HPDE6-E6E7 (cell line): ENCODE results near the gene ACTR5.

Experiments
- DNase-seq: peaks from one replicate; pipeline ENCODE4 v3.0.0; 2011; ENCODE audit warnings: missing footprints; ENCODE audit errors: extremely low spot score

Gene ACTR5

DNA sequence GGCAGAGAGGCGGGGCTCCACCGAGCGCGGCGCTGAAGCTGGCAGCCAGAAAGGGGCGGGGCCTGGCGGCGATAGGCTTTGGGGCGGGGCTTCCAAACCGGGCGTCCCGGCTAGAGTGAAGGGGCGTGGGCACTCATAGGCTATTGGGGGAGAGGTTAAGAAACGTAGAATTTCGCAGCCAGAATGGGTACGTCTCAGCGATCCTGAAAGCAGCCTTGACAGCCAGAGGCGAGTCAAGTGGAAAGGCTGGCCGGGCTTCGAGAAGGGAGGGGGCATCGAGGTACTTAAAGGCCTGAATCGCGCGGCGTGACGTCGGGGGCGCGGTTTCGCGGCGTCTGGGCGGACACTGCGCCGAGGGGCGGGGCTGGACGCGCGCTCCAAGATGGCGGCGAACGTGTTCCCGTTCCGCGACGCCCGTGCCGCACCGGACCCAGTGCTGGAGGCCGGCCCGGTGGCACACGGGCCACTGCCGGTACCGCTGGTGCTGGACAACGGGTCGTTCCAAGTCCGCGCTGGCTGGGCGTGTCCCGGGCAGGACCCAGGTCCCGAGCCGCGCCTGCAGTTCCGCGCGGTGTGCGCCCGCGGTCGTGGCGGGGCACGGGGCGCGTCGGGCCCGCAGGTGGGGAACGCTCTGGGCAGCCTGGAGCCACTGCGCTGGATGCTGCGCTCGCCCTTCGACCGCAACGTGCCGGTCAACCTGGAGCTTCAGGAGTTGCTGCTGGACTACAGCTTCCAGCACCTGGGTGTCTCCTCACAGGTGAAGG, at the start of gene ACTR5:
ACTR5 (plus strand) TSS at position 364 of the 764 bp plus-strand sequence; CDS start at position 383, 19 bp downstream.
- peak; percentile 96 for DNase-seq

DNA sequence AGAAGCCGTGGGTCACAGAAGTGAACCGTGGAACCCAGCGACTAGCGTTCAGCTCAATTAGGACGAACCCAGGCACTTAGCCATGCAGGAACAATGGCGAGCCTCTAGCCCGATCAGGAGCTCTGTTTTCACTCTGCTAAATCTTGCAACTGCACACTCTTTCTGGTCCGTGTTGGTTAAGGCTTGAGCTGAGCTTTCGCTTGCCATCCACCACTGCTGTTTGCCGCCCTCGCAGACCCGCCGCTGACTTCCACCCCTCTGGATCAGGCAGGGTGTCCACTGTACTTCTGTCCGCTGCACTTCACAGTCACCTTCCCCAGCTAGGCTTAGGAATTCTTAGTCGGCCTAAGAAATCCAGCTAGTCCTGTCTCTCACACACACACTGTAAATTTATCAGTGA, 49.7 kb upstream of the ACTR5 start:
- no peak for DNase-seq

DNA sequence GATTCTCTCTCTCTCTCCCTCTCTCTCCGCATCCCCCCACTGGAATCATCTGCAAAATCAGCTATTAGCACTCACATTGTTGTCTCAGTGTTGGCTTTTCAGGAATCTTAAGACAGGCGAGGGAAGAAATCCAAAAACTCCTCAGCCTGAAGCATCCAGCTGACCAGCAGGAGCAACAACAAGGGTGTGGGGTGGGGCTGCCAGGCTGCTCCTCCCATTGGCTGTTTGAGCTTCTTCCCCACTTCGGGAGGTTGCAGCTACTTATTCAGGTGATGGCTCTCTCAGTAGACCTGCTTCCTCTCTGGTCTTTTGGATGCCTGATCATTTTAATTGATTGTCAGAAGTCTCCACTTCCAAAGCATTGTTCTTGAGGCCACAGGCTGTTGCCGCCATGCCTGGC, 48.1 kb upstream of the ACTR5 start:
- DNase-seq: no peak

DNA sequence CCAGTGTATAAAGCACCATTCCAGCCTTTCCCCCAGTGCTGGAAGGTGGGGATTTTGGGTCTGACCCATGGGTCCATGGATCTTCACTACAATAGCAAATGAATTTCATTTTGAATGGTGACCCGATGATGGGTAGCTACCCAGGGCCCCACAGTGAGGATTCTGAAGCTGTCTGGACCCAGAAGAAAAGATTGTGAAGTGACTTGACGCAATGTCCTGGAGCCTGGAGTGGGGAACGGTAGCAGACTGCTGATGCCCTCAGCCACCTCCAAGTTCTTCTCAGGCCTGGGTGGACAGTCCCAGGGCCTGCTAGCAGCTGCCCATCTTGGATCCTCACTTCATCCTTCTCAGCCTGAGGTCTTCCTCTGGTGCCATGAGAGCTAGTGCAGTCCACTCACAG, 47.3 kb upstream of the ACTR5 start:
- DNase-seq: no peak

DNA sequence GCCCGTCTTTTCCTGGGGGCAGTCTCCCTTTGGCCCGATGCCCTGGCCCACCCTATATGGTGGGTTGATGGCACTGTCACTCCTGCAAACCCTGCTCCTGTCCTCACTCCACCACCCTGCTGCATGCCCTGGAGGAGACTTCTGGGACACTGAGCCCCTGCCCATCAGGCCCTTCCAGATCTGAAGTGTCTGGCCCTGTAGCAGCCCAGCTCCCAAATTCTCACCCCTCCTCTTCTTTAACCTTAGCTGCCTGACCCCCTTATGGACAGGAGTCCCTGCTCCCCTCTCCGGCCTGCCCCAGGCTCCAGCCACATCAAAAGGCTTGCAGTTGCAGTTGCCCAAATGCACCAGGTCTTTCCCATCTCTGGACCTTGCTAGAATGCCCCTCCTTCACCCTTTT, 44.7 kb upstream of the ACTR5 start:
- DNase-seq: no peak

DNA sequence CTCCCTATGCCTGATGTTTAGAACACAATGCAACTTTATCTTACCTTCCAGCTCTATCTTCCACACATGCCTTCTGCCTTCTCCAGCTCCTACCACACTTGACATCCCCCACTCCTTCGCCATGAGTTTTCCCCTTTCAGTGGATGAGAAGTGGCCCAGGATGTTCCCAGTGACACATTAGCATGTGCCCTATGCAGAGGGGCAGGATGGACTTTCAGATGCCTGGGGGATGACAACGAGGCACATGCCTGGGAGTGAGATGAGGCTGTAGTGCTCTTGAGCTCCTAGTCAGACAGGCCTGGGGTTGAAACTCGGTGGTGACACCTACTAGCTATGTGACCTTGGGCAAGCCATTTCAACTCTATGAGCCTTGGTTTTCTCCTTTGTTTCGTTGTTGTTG, 44.1 kb upstream of the ACTR5 start:
- DNase-seq: no peak

DNA sequence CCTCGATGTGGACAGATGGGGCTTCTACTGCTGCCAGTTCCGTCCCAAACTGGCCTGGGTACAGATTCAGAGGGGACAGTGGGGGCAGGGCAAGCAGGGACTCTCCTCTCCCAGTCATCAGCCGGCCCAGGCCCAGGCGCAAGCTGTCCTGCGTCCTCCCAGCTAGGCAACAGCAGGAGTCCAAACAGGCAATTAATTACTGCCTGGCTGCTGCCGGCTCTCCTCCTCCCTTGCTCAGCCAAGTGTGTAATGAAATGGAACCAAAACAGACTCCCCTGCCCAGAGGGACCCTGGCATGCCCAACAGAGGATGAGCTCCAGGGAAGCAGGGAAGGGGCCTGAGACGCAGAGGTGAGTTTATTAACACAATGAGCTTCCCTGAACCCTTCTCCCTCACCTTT, 41.8 kb upstream of the ACTR5 start:
- no peak for DNase-seq

DNA sequence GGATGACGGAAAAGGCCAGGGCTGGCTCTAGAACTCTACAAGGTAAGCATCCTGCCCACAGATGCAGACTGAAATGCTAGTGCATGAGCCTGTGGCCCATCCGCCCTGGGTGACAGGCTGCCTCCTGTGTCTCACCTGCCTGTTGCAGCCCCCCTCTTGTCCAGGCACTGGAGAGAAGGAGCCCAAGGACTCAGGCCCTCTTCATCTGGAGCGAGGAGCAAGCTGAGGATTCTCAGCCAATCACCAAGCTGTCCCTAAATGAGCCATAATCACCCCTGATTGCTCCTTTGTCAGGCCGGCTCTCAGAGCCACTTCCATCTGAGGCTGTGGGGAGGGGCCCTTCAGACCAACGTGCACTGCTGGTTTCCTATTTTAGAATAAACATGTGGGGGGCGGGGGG, 34.0 kb upstream of the ACTR5 start:
- DNase-seq: no peak

DNA sequence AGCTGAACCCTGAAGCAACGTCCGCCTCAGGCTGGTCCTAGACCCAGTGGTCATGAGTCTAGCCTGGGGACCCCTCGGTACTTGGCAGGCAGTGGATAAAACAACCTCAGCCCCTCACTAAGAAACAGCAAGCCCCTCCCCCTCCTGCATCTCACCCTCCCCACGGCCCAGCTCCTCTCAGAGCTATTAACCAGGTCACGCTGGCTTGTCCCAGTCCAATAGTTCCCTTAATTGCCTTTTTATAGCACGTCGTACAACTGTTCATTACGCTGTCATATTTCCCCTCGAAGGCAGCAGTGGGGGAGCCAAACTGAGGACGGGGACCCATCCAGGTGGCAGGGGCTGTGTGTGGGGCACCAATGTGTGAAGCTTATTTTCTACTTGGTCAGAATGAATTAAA, 32.6 kb upstream of the ACTR5 start:
- no peak for DNase-seq

DNA sequence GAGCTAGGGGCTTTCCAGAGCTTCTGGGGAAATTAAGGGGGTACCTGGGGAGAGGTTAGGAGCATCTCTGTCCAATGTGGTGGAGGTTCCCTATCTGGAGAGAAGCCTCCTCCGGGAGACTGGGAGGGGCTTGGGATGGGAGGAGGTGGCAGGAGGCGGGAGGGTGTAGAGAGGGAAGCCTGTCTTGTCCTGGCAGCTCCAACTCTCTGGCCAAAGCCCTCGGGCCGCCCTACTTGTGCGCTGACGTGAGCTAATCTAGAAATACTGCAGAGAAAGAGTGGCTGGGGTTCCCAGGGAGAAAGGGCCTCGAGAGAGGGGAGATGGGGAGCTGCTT, 25.6 kb upstream of the ACTR5 start:
- DNase-seq: no peak

DNA sequence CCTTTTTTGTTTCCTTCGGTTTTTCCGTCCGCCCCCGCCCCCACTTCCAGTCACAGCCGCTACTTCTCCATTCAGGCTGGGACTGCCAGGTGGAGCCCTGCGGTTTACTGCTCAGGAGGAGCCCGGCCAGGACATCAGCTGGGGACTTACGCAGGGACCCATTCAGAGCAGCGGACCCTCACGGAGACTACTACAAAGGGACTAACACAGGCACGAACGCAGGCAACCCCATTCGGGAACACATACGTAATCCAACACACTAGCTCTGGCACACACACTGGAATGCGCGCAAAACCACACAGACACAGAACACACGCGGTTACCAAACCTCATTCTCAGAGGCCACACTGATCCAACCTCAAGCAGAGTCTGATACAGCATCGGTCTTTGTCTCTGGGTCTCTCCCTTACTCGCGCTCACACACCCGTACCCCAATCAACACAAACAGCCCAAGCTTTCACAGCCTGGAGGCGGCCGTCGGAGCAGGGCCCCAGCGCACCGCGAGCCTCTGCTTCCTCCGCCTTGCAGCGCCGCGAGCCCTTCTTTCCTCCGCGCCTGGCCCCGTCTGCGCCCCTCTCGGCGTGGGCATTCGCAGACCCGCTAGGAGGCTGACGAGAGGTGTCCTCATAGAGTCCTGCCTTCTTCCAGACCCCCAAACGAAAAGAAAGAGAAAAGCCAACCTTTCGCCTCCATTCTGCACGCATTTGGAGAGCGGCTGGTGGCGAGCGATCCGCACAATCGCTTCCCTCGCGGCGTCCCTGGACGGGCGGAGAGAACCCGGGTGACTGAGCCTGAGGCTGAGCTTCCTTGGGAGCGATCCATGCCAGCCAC, 25.0 kb upstream of the ACTR5 start:
- no peak for DNase-seq

DNA sequence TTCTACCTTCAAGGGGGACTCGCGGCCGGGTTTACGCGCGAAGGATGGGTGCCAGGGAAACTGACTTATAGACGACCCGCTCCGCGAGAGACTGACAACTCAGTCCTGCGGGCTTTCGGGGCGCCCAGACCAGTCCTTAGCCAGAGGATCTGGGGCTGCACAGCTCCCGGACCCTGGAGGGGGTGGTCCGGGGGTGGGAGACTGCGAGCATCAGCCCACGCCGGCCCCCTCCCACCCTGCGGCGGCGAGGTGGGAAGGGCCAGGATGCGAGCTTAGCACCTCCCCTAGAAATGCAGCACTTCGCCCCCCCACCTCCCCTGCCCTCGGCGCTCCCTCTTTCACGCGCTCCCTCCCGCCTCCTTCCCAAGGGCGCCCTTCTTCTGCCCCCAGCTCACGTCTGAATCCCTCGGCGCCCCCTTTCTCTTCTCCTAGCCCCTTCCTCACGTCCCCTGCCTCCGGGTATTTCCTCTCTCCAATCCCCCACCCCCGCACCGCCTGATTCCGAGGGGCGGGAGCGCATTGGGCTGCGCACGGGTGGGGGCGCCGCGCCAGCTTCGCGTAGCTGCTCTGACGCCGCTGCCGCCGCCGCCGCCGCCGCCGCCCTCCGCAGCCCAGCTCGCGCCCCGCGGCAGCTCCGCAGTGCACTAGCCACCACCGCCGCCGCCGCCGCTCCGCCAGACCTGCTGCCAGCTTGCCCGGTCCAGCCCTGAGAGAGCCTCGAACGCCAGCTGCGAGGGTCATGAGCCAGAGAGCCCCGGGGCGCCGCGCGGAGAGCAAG, 24.2 kb upstream of the ACTR5 start, which contains the start of gene SLC32A1:
SLC32A1 (plus strand) TSS at position 639 of the 778 bp plus-strand sequence. CDS start 239 bp downstream, outside the sequence.
- no peak for DNase-seq

DNA sequence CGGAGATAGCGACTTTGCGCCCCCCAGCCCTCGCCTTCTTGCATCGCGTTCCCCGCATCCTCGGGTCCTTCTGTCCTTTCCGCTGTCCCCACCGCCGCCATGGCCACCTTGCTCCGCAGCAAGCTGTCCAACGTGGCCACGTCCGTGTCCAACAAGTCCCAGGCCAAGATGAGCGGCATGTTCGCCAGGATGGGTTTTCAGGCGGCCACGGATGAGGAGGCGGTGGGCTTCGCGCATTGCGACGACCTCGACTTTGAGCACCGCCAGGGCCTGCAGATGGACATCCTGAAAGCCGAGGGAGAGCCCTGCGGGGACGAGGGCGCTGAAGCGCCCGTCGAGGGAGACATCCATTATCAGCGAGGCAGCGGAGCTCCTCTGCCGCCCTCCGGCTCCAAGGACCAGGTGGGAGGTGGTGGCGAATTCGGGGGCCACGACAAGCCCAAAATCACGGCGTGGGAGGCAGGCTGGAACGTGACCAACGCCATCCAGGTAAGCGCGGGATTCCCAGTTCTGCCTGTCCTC, 23.6 kb upstream of the ACTR5 start:
- no peak for DNase-seq

DNA sequence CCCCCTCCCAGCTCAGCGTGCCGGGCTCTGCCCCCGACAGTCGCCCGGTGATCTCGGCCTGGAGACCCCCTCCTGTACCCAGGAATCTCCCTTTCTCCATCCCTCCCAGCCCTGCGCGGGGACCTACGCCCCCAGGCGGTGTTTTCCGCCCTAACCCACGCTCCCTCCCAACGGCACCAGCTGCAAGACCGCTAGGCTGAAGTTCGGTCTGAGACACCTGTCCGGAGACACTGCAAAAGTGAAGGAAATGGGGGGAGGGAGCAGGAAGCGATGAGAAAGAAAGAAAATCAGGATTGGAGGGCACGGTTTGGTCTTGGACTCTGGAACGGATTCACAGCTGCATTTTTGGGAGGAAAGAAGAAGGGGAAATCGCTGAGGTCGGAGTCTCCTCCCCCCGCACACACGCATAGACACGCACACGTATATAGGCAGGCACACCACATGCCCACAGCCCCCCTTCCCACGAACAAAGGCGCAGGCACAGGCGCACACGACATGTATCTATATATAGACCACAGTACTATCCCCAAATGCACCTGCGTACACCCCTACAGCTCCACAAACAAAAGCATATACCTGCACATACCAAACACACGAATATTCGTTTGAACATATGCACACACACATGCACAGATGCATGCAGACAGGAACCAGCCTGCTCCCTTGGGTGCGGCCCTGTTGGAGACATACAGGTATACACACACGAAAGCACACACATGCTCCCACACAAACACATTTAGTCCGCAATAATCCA, 22.9 kb upstream of the ACTR5 start:
- DNase-seq: no peak

DNA sequence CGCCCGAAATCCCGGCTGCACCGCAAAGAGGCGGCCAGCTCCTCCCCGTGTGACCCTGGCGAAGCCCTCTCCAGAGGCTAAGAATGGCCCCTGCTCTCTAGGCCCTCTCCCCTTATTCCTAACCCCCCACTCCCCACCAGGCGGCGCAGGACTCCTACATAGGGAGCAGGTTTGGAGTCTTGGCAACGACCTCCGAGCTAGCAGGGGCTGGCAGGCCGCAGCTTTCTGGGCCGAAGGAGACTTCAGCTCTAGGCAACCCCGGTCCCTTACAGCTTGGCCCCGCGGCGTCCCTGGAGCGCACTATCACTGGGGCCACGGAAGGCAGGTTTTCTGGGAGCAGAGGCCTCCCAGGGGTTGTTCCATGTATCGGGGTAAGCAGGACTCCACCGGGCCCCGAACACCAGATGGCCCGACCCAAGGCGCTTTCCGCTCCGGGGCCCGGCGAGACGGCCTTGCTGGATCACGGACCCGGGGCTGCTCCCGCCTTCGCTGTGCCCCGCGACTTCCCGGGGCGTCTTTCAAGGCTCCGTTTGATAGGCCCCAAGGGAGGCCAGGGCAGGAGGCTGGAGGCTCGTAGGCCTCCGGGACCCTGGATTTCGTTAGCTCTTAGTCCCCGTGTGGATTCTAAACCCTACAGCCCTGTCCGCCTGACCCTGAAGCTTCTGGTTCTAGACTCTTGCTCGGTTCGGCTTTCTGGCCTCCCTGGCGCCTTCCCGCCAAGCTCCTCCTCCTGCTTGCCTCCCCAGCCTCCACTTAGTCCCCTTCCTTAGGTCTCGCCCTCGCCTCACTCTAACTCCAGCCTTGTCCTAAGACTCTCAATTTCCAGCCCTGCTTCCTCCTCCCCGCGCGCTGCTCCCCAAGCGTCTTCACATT, 22.1 kb upstream of the ACTR5 start:
- no peak for DNase-seq

DNA sequence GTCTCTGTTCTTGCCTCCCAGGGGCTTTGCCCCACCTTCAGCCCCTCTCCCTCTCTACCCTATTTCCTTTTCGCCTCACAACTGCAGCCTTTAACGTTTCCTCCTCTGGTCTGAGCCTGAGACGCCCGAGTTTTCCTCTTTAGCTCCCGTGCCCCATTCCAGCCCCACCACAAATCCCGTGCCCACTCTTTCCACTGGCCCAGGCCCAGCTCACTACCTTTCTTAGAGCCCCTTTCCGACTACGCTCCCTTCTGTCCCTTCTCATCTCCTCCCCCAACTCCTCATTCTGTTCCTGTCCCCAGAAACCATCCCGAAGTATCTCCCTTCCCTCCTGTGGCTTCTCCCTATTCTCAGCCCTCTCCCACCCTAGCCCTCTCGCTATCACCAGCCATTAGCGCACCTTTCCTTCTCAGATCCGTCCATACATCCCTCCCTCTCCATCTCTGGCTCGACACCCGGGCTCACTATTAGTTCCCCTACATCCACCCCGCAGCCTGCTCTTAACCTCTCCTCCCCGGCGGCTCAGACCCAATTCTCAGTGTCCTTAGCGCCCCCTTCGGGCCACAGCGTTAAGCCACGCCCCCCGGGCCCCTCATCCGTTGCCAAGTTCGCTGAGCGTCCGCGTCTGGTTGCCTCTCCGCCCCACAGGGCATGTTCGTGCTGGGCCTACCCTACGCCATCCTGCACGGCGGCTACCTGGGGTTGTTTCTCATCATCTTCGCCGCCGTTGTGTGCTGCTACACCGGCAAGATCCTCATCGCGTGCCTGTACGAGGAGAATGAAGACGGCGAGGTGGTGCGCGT, 21.3 kb upstream of the ACTR5 start:
- no peak for DNase-seq

DNA sequence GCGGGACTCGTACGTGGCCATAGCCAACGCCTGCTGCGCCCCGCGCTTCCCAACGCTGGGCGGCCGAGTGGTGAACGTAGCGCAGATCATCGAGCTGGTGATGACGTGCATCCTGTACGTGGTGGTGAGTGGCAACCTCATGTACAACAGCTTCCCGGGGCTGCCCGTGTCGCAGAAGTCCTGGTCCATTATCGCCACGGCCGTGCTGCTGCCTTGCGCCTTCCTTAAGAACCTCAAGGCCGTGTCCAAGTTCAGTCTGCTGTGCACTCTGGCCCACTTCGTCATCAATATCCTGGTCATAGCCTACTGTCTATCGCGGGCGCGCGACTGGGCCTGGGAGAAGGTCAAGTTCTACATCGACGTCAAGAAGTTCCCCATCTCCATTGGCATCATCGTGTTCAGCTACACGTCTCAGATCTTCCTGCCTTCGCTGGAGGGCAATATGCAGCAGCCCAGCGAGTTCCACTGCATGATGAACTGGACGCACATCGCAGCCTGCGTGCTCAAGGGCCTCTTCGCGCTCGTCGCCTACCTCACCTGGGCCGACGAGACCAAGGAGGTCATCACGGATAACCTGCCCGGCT, 20.6 kb upstream of the ACTR5 start:
- DNase-seq: no peak

DNA sequence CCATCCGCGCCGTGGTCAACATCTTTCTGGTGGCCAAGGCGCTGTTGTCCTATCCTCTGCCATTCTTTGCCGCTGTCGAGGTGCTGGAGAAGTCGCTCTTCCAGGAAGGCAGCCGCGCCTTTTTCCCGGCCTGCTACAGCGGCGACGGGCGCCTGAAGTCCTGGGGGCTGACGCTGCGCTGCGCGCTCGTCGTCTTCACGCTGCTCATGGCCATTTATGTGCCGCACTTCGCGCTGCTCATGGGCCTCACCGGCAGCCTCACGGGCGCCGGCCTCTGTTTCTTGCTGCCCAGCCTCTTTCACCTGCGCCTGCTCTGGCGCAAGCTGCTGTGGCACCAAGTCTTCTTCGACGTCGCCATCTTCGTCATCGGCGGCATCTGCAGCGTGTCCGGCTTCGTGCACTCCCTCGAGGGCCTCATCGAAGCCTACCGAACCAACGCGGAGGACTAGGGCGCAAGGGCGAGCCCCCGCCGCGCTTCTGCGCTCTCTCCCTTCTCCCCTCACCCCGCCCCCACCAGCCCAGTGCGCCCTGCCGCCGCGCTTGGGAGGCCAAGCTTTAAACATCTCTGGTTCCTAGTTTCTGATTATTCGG, 20.0 kb upstream of the ACTR5 start:
- DNase-seq: no peak
